Muscle of back (tissue), 11 donors: ENCODE data around the gene HOXA6. TPM values are rescaled to one million over a fixed set of nuclear protein-coding genes. Genes with fewer than 3 reads are reported as not detected.
A peak's percentile ranks its signal among the peaks of the same experiment; 100 is the strongest.

Experiments used
- DNase-seq, 3 donors: peaks; one replicate each; pipeline versions ENCODE4 v3.0.0 to v3.0.0-alpha.2; 2013
- polyA plus RNA-seq, 10 donors: library from polyadenylated mRNA; unstranded; fragments of 120-200 nt; gene quantifications; one replicate each; pipeline ENCODE4 v1.2.1, GENCODE V29; 2013; ENCODE audit not compliant: insufficient read length in 10 of 10

HOXA6 gene
- polyA plus RNA-seq, 10 donors = 0.27 to 7.4 (median 2.3) TPM

GRCh38 chr7:27162561-27163287 lies 15.2 kb upstream of the HOXA6 start:
- DNase-seq = peak in 1 of 3 donors; percentile 74

DNA sequence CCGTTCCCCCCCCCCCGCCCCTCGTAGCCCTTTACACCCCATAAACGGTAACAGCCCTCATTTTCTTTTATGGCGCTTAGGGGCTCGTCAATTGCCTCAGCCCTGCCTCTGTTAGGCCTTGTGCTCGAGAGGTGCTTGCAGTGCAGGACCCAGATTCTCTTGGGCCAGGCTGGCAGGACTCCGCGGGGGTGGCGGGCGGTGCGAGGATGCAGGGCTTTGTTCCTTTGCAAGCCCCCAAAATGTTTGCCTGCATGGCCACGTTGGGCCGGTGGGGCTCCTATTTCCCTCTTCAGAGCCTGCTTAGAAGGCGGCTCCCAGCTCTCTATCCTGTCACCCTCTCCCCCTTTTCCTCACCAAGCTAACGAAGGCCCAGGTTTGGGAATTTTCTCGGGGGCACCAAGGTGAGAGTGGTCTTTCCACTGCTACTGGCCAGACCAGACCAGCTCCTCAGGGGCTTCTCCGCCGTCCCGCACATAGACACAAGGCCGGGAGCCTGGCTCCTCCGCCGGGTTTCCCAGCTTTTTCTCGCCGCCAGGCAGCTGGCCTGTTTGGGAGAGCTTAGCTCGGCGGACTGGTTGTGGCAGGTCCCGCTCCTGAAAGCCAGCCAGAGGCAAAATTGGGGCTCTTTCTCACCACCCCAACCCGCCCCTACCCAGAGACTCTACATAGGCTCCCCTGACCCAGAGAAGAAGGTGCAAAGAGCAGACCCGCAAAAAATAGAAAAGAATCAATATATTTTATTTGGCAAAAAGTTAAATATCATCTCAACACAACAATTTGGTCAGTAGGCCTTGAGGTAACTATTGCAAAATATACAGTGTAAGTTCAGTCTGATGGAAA lies 14.4 kb upstream of the HOXA6 start:
- peak in 1 of 3 donors; percentile 86 for DNase-seq

DNA sequence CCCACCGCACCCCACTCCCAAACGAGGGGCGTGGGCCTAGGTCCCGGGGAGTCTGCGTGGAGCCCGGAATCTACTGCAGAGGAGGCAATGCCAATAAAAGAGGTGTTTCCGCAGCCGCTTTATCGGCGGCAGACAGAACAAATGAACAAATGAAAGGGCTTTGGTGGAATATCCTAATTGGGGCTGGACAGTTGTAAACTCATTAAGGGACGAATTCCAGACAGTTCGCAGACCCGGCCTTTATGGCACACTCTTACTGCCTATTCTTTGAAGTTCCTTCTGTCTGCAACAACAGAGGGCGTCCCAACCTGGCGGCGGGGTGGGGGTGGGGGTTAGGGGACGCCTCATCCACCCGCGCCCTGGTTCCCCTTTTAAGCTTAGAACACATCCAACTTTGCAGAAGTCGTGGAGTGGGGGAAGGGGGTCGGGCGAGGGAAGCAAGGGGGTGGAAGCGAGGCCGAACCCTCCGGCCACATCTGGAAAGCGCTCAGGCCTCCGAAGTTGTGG lies 13.7 kb upstream of the HOXA6 start:
- peak in 1 of 3 donors; percentile 41 for DNase-seq

GRCh38 chr7:27160546-27161213 lies 13.1 kb upstream of the HOXA6 start:
- DNase-seq = peak; percentile 88 to 97 (median 92)

DNA sequence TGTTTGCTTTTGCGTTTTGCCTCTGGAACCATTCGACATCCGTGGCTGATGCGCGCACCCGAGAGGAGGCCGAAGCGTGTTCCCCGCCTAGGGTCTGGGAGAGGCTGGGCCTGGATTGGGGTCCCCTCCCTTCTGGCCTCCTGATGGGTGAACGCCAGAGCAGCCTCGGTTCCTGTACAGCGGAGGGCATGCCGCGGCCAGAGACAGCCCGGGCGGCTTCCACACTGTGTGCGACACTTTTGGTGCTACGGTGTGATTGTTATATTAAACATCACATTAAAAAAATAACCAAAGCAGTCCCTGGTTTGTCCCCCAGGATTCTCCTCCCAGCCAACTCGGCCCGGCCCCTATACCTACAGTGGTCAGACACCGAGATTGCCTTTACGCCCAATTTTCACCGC lies 12.6 kb upstream of the HOXA6 start:
- peak in 2 of 3 donors; percentile 32 to 76 for DNase-seq

DNA sequence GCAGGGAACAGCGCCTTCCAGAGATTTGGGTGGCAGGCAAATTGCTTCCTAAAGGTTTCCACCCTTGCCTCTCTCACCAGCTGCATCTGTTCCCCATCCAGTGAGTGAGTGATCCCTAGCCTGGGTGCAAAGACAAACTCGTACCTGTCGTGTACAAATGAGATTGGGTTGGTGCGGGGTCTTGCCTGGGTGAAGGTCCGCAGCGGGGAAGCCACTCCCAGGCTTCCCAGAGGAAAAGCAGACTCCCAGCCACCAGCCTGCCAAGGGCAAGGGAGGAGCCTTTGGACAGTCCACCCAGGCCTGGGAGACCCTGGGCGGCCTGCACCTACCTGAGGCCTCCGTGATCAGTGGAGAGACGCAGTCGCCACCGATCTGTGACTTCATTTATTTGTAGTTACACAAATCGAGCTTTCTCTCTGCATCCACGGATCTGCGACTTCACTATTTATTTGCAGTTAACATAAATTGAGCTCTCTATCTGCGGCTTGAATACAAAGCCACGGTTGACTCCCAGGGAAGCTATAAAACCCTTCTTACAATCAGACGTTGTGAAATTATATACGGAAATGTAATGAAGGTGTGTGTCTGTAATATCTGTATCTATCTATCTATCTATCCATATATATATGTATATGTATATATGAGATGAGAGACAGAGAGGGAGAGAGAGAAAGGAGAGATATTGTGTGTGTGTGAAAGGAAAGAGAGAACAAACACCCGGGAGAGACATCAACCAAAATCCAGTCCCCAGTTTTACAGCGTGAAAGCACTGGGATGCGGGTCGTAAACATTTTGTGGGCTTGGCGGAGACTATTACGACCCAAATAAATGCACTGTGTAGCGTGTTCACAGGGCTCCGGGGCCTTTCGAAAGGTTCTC lies 11.9 kb upstream of the HOXA6 start:
- no peak for DNase-seq

DNA sequence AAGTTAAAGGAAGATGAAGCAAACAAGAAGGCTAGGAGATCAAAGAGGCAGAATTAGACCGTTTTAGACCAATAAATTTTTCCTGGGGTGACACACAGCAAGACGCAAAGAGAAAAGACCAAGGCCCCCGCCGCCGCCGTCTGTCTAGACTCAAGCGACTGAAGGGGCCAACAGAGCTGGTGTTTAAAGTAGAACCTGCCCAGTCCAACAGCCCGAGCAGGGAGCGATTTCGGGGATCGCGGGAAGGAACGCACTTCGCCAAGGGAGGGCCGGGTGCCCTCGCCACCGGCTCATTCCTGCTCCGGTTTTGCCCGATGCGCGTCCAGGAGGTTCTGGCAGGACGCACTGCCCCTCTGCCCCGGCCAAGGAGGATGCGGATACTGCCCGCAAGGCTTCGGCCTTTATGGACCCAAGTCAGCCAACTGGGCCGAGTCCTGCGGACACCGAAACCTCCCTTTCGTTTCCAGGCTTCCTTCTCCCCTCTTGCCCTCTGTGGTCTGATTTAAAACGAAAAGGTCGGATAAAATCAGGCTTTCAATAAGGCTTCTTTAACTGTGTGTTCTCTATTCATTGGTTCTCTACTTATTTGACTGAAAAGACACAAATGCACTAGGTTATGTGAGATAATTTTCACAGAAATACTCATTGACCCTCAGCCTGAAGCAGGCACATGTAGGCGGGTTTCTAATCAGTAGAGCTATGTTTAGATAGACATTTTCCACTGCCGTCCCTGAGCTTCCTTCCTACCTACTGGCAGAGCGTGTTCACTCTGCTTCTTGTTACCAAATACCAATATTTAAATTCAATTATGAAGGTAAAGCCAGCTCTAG lies 11.1 kb upstream of the HOXA6 start:
- no peak for DNase-seq

GRCh38 chr7:27157702-27158431 lies 10.3 kb upstream of the HOXA6 start:
- DNase-seq = no peak

GRCh38 chr7:27156916-27157701 lies 9.5 kb upstream of the HOXA6 start:
- peak in 1 of 3 donors; percentile 75 for DNase-seq

DNA sequence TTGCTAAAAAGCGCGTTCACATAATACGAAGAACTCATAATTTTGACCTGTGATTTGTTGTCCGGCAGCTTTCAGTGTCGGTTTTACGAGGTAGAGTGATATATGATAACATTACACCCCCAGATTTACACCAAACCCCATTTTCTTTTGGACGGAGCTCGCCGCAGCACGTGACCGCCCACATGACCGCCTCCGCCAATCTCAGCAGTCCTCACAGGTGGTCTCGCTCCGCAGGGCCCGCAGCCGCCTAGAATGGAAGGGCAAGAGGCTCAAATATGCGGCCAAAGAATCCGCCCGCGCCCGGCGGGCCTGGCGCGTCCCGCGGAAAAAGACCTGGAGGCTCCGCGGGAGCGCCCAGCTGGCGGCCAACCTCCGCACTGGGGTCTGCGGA lies 8.9 kb upstream of the HOXA6 start, which contains the start of gene HOXA7:
Gene HOXA7, minus strand, starts transcription at position 168 of the 391 bp plus-strand sequence. Its CDS starts 130 bp downstream, at position 38.
- peak; percentile 83 to 96 (median 85) for DNase-seq

DNA sequence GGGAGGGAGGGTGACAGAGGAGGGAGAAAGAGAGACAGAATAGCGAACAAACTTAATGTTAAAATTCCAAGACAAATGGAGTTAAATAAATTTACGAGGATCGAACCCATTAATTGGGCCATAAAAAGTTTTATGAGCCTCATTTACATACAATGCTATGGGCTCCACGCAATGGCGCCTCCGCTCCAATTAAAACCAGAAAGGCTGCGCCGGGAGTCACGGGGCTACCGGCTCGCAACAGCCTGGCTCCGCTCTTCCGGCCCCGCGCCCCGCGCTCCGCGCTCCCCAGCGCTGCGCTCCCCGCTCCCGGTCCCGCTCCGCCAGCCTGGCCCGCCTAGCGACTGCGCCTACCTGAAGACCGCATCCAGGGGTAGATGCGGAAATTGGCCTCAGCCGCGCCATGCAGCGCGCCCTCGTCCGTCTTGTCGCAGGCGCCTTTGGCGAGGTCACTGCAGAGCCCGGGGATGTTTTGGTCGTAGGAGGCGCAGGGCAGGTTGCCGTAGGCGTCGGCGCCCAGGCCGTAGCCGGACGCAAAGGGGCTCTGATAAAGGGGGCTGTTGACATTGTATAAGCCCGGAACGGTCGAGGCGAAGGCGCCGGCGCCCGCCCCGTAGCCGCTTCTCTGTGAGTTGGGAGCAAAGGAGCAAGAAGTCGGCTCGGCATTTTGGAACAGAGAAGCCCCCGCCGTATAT lies 8.4 kb upstream of the HOXA6 start:
- DNase-seq = peak in 2 of 3 donors; percentile 46 to 92

- DNase-seq = peak in 1 of 3 donors; percentile 66
These were observed 7.6 kb upstream of the HOXA6 start for GRCh38 chr7:27154901-27155815.

DNA sequence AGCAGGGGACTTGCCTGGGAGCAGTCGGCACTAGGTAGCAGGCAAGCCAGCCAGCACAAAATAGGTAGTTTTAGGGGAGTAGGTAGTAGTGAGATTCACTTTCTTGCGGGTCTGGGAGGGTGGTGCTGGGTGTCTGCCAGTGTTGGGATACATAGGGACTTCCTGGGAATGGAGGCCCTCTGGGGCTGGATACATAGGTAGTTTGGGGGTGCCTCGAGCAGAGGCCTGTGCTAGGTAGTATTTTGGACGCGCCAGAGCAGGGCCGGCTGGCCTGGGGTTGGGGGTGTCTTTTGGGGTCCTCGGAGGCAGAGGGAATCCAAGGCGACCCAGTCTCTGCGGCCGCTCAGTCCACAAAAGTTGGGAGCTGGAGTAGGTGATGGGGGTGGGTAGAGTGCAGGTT lies 6.8 kb upstream of the HOXA6 start:
- DNase-seq = no peak

GRCh38 chr7:27153526-27153925 lies 6.0 kb upstream of the HOXA6 start:
- DNase-seq = no peak

DNA sequence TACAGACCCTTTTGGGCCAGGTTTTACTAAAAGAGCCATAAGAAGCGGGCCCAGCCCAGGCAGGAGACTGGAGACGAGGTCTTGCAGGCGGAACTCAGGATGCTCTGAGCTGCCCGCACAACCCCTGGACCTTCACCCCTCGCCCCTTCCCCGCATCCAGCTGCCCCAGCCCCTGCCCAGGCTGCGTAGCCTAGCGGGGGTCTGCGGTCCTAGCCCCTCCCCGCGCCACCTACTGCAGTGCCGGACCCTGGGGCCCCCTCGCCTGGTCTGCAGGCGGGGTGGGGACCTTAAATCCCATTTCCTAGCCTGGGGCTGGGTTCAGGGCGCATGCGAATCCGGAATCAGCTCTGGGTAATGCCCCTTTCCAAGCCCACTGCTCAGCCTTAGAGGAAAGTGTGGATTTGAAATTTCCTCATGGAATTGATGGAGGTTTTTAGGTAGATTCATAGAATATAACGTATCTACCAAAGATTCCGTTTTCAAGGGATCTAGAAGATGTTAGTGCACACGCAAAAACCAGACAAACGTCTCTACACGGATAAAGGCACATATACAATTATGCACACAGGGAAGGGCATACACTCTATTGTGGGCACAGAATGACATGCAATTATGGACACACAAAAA lies 5.4 kb upstream of the HOXA6 start:
- DNase-seq = no peak
